Calu3 (cell line): ENCODE results near the gene COX6B1. TPM values are rescaled to one million over a fixed set of nuclear protein-coding genes. Genes with fewer than 3 reads are reported as not detected.
A peak's percentile ranks its signal among the peaks of the same experiment; 100 is the strongest.
"Not testable (repeated sequence)": the region's sequence is repeated elsewhere in the genome, so short reads cannot be mapped to it uniquely, and the experiment has no call there.

ENCODE experiments used
- BruUV-seq: library from RNA; stranded (reverse); fragments of 400-500 nt; replicated peaks from 2 replicates; lab custom pipeline; 2021; lab: Mats Ljungman, UMichigan
- CTCF ChIA-PET: fragments of 300-600 bp; sonication (Branson Sonifier 250); formaldehyde crosslinking; loops from one replicate; lab custom pipeline; 2022; ENCODE audit warnings: antibody characterized with exemption; lab: Charles Lee
- DNase-seq: peaks from one replicate; pipeline ENCODE4 v3.0.0; 2022
- H3K27ac Mint-ChIP-seq: one replicate; pipeline ENCODE4 v1.8.0; 2022; ENCODE audit warnings: mixed read lengths; ENCODE audit not compliant: unreplicated experiment
- H3K27me3 Mint-ChIP-seq: one replicate; pipeline ENCODE4 v1.8.0; 2022; ENCODE audit warnings: mixed read lengths; ENCODE audit not compliant: unreplicated experiment
- H3K36me3 Mint-ChIP-seq: one replicate; pipeline ENCODE4 v1.8.0; 2022; ENCODE audit warnings: mild to moderate bottlenecking, moderate library complexity, mixed read lengths; ENCODE audit not compliant: insufficient read depth, unreplicated experiment
- H3K4me1 Mint-ChIP-seq: one replicate; pipeline ENCODE4 v1.8.0; 2022; ENCODE audit warnings: mild to moderate bottlenecking, low read depth, mixed read lengths; ENCODE audit not compliant: unreplicated experiment
- H3K4me3 Mint-ChIP-seq: one replicate; pipeline ENCODE4 v1.8.0; 2022; ENCODE audit warnings: mild to moderate bottlenecking, low read depth, moderate library complexity, mixed read lengths; ENCODE audit not compliant: unreplicated experiment
- H3K9me3 Mint-ChIP-seq: one replicate; pipeline ENCODE4 v1.8.0; 2022; ENCODE audit warnings: low read depth, mixed read lengths; ENCODE audit not compliant: unreplicated experiment
- intact Hi-C: fragments of 100-400 bp; cut with micrococcal nuclease; formaldehyde crosslinking; loops from one replicate; pipeline ENCODE4 v1.10.0; 2022; ENCODE audit not compliant: unreplicated experiment
- total RNA-seq: library from RNA; stranded (reverse); gene quantifications from 2 replicates; pipeline ENCODE4 v1.2.3, GENCODE V29; 2022
- TF ChIP-seq, protein P1 (sequence below): fragments of 200-600 bp; IDR thresholded peaks from one replicate; pipeline ENCODE4 v1.8.0; 2022; ENCODE audit warnings: antibody characterized with exemption; ENCODE audit not compliant: unreplicated experiment

COX6B1 gene
- total RNA-seq, 1 experiment from 2014 or later: 497 TPM

DNA sequence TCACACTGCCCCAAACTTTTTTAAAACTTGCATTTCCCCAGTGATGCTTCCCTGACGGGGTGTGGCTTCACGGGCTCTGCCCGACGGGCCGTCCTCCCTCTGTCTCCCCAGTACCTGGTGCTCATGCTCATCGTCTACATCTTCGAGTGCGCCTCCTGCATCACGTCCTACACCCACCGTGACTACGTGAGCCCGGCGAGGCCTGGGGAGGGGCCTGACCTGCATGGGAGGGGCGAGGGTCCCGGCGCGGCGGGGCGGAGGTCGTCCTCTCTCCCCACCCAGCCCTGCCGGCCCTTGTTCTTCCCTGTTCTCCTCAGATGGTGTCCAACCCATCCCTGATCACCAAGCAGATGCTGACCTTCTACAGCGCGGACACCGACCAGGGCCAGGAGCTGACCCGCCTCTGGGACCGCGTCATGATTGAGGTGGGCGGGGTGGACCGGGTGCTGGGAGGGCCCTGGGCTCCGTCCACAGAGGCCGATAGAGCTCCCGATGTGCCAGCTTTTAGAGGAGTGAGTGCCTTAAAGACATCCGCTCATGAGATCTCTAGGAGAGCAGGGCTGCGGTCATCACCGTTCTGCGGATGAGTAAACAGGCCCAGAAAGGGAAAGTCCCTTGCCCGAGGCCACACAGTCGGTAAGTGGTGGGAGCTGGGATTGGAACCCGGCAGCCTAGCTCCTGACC, 25.1 kb downstream of the COX6B1 start:
- TF ChIP-seq, protein P1, sequence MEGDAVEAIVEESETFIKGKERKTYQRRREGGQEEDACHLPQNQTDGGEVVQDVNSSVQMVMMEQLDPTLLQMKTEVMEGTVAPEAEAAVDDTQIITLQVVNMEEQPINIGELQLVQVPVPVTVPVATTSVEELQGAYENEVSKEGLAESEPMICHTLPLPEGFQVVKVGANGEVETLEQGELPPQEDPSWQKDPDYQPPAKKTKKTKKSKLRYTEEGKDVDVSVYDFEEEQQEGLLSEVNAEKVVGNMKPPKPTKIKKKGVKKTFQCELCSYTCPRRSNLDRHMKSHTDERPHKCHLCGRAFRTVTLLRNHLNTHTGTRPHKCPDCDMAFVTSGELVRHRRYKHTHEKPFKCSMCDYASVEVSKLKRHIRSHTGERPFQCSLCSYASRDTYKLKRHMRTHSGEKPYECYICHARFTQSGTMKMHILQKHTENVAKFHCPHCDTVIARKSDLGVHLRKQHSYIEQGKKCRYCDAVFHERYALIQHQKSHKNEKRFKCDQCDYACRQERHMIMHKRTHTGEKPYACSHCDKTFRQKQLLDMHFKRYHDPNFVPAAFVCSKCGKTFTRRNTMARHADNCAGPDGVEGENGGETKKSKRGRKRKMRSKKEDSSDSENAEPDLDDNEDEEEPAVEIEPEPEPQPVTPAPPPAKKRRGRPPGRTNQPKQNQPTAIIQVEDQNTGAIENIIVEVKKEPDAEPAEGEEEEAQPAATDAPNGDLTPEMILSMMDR: no peak
- CTCF ChIA-PET: interaction anchor here (0.8 to 1.1 kb wide), 2 partner anchors 29 to 163 kb away, joined by 3 to 4 read pairs; no protein-coding TSS in a partner anchor
- Mint-ChIP-seq H3K4me1 (peaks cover 19% of the 10 kb centered on the region), H3K27me3 (peaks cover 69% of the 10 kb centered on the region), H3K4me3 (peak overlapping the region; percentile 77), H3K9me3 (no peaks in the 10 kb centered on the region), H3K36me3 (no peaks in the 10 kb centered on the region), H3K27ac (no peak overlapping the region)
- BruUV-seq: no TSS peak
- intact Hi-C loops: no loop called here
- DNase-seq: peak; percentile 74

GRCh38 chr19:35675589-35676140, 27.5 kb downstream of the COX6B1 start:
- Mint-ChIP-seq H3K27ac (no peak overlapping the region), H3K9me3 (no peaks in the 10 kb centered on the region), H3K36me3 (no peaks in the 10 kb centered on the region), H3K27me3 (peaks cover 45% of the 10 kb centered on the region), H3K4me3 (no peak overlapping the region), H3K4me1 (peaks cover 9% of the 10 kb centered on the region)
- TF ChIP-seq, protein P1: no peak
- DNase-seq: no peak
- intact Hi-C loops: no loop called here
- no TSS peak for BruUV-seq
- CTCF ChIA-PET: no interaction called here

- Mint-ChIP-seq H3K27ac (no peak overlapping the region), H3K27me3 (no peaks in the 10 kb centered on the region), H3K9me3 (no peaks in the 10 kb centered on the region), H3K4me3 (no peak overlapping the region), H3K4me1 (peaks cover 8% of the 10 kb centered on the region), H3K36me3 (no peaks in the 10 kb centered on the region)
- DNase-seq: no peak
- intact Hi-C loops: loop anchor here (5.0 kb wide), 1 partner anchor 127 kb away; no protein-coding TSS in a partner anchor
- CTCF ChIA-PET: interaction anchor here (0.7 kb wide), 1 partner anchor 73 kb away, joined by 3 read pairs; no protein-coding TSS in a partner anchor
- TF ChIP-seq, protein P1: no peak
- no TSS peak for BruUV-seq
Measured at GRCh38 chr19:35689836-35690235, 41.7 kb downstream of the COX6B1 start.

- H3K27ac Mint-ChIP-seq, H3K4me1 Mint-ChIP-seq, BruUV-seq, H3K4me3 Mint-ChIP-seq, H3K27me3 Mint-ChIP-seq, H3K36me3 Mint-ChIP-seq, CTCF ChIA-PET, DNase-seq, H3K9me3 Mint-ChIP-seq: not testable (repeated sequence)
- intact Hi-C loops: loop anchor here (5.0 kb wide), 1 partner anchor 126 kb away; no protein-coding TSS in a partner anchor
Measured at GRCh38 chr19:35691106-35691505, 43.0 kb downstream of the COX6B1 start.
